NCI-H2081 treated with DMSO at 0.1 percent for 48 hours (cell line): ENCODE data around the gene TIMP4.

ENCODE experiments used
- DNase-seq: peaks from one replicate; lab custom pipeline; 2025; lab: John Stamatoyannopoulos, UW

TIMP4 gene

DNA sequence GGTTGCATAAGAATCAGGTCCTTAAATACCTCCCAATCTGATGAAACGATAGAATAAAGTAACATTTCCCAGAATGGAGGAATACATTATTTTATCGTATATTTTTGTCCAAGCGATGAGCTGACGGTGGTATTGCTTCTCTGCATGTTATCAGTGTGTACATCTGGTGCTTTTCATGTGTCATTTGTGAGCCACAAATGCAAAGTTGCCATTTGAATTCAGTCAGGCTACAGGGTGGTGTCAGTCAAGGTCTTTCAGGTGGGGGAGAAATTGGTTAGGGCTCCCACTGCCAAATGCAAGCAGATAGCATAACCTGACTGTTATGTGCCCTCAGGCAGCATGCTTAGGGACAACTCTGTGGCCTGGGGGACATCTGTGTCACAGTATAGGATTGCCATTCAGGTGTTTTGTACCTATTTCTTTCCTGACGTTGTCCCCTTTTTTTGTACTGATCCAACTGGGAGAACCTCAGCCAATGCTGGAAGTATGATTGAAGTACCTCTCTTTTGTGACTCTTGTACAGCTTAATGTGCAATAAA is 26.5 kb upstream of the TIMP4 start:
- no peak for DNase-seq

- DNase-seq, result no peak
Observed at GRCh38 chr3:12184541-12184940, 25.8 kb upstream of the TIMP4 start.

GRCh38 chr3:12182687-12183441 is 24.2 kb upstream of the TIMP4 start:
- no peak for DNase-seq

DNA sequence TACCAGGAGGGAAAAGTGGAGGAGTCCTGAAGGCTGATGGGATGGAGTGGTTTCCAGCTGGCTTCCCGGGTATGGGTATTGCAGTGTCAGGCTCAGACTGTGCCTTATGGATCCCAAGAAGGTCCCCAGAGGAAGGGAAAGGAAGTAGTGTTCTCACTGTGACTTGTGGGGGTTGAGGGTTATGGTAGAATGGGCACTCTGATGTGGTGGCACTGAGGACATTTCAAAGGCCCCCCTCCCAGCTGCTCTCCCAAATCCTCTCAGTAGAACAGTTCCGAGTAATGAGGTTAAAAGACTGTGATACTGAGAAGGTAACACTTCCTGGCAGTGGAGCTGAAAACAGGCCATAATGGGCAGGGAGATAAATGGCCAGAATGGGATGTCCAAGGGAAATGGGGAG is 23.1 kb upstream of the TIMP4 start:
- DNase-seq, result no peak

DNA sequence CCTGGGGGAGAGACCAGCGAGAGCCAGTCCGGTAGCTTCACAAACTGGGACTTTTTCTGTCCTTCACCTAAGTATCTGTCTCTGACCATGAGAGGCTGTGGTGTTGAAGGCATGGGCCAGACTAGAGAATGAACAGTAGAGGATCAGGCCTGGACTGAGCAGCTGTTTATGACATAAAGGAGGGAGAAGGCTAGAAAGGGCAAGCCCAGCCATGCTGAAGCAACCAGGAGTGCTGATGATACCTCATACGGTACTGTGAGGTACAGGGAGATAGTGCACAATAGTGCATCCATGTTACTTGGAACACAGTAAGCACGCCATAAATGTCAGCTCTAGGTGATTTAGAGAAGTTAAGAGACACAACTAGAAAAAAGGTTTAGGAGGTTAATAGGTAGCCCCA is 22.6 kb upstream of the TIMP4 start:
- no peak for DNase-seq

DNA sequence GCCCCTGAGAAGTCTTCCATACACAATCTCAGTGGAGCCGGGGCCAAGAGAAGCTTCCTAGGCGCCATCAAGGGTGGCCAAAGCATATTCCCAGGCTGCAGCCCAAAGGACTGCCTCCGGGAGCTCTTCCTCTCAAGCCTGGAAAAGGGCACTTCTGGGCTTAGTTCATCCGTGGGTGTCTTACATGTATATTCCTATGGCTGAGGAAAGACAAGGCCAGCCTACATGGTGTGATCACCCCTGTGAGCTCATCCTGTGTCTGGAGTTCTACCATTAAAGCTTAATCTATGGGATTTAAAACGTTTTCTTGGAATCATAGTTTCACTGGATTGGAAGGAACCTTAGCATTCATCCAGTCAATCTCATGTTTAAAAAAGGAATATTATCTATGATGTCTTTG is 21.9 kb upstream of the TIMP4 start:
- no peak for DNase-seq

- no peak for DNase-seq
Observed at GRCh38 chr3:12180218-12180617, 21.5 kb upstream of the TIMP4 start.

GRCh38 chr3:12179441-12179840 is 20.7 kb upstream of the TIMP4 start:
- no peak for DNase-seq

- no peak for DNase-seq
Observed at GRCh38 chr3:12178091-12178820, 19.5 kb upstream of the TIMP4 start.

DNA sequence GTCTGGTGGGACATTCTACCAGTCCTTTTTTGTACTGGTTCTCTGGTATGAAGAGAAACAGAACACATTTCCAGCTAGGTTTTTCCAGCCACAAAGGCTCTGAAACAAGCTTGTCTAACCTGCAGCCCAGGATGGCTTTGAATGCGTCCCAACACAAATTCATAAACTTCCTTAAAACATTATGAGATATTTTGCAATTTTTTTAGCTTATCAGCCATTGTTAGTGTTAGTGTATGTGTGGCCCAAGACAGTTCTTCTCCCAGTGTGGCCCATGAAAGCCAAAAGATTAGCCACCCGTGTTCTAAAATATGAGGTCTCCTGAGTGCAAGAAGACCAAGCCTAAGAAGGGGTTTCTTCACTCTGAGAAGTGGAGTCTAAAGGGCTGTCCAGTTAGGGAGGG is 18.4 kb upstream of the TIMP4 start:
- no peak for DNase-seq

DNA sequence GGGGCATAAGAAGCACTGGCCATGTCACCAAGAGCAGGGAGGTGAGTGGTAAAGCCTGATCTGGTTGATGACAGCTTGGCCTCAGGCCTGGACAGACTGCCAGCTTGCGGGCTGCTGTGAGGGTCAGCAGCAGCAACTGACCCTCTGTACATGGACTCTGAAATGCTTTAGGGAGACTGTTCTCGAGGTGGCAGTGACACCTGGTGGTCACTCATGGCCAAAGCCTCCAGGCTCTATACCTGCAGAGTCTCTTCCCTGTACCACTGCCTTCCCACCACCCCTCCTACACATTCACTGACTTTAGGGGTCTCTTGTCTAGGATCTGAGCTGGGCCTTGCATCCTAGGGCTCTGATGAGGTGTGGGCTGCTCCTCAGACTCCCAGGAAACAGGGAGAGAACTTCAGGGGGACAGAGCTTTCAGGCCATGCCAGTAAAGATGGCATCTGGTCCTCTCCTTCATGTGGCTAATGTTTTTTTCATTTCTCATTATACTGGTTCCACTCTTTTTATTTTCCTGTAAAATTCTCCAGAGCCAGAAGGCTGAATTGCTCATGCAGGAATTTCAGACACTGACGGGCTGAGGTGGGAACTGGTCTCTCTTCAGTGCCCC is 17.2 kb upstream of the TIMP4 start:
- no peak for DNase-seq

- no peak for DNase-seq
Observed at GRCh38 chr3:12175137-12175593, 16.5 kb upstream of the TIMP4 start.

- DNase-seq, result no peak
Observed at GRCh38 chr3:12170207-12170606, 11.5 kb upstream of the TIMP4 start.

GRCh38 chr3:12165909-12166308 is 7.2 kb upstream of the TIMP4 start:
- no peak for DNase-seq

GRCh38 chr3:12159227-12159601 is 502 bp upstream of the TIMP4 start:
- DNase-seq, result peak; percentile 2

DNA sequence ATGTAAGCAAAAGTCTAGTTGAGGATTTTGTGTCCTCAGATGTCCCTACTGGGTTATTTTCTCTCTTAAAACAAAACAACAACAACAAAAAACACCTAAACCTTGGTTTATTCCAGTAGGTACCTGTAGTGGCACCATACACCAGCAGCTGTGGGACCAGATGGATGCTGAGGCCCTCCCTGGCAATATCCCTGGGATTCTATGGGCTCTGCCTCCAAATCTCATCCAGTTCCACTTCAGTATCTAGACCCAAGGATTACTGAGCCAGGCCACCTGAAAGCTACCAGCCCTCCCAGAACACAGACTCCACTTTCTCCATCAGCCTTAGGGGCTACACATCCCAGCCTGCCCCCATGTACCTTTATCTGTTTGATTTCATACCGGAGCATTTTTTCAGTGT is 1.7 kb downstream of the TIMP4 start:
- DNase-seq, result no peak

DNA sequence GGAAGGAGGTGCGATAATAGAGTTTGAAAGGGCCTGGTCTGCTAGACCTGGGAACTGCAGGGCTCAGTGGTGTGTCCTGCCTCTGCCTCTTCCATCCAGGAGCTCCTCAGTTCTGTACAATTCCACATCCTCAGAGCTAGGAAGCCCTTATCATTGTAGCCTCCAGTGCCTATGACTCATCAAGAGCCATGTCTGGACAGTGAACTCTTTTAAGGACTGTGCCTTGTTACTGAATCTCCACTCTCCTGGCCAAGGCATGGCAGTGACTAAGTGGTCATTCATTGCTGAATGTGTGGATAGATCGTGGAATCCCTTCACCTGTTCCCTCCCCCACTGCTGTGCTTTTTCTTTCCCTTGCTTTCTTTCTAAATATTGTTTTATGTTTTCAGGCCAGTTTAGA is 2.9 kb downstream of the TIMP4 start:
- no peak for DNase-seq

GRCh38 chr3:12155264-12155663 is 3.4 kb downstream of the TIMP4 start:
- DNase-seq, result no peak

- DNase-seq, result no peak
Observed at GRCh38 chr3:12154151-12154550, 4.6 kb downstream of the TIMP4 start.

DNA sequence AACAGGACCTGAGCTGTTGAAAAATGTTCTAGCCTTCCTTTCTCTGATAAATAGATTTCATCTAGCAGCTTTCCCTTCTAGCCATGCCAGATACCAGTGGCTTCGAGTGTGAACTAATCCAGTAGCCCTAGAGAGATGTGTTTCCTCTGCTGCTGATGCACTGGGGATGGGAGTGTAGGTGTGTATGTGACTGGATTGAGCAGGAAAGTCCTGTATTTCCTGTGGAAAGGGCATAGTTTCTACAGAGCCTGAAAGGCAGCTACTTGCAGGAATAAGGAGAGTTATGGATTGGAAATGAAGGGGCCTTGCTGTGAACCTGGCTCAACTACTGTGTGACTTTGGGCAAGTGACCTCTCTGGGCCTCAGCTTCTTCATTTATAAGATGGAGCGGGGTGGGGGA is 8.6 kb downstream of the TIMP4 start:
- DNase-seq, result no peak

- DNase-seq, result no peak
Observed at GRCh38 chr3:12149029-12149428, 9.7 kb downstream of the TIMP4 start.

DNA sequence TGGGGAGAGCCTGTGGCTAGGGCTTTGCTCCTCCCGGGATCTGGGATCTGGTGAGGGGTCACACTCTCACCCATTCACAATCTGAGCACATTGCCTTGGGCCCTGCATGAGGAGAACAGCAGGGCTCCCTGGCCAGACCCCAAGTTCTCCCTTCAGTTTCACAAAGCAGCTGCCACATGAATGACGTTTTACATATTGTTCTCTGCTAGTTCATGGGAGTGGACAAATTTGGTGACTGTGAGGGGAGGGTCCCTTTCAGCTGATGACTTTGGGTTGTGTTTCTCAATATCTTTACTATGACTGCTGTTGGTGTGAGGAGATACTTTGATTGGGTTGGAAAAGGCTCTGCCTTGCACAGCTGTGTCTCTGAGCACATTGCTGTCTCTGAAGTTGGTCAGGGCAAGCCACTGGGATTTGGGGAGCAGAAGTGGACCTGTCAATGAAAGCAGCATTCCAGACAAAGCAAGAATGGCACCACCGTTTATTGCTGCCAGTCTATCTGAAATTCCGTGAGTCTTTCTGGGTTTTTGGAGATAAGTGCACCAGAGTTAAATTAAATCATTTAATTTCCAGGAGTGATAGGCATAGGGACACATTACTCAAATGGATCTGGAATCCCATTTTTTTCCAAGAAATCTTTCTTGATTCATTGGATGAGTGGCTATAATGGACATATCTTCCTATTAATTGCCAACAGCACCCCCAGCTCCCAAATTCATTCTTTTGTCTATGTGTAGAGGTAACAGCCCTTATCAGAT is 10.3 kb downstream of the TIMP4 start:
- DNase-seq, result no peak
